Panc1 (cell line): Measurements from ENCODE around the gene KIF3B. TPM values are rescaled to one million over a fixed set of nuclear protein-coding genes. Genes with fewer than 3 reads are reported as not detected.
"Not testable (repeated sequence)": the region's sequence is repeated elsewhere in the genome, so short reads cannot be mapped to it uniquely, and the experiment has no call there.

Source experiments
- ATAC-seq: fragments of 200-7000 bp; cut with Tn5 transposase; 2 replicates; pipeline ENCODE4 v1.9.1; 2020; ENCODE audit warnings: mild to moderate bottlenecking, moderate library complexity
- BruUV-seq: library from RNA; stranded (reverse); fragments of 400-500 nt; replicated peaks from 2 replicates; lab custom pipeline; 2021; lab: Mats Ljungman, UMichigan
- CTCF ChIA-PET: fragments of 300-600 bp; sonication (Branson Sonifier 250); formaldehyde crosslinking; loops from one replicate; lab custom pipeline; 2022; ENCODE audit warnings: antibody characterized with exemption; lab: Charles Lee
- POLR2A ChIA-PET: fragments of 300-600 bp; sonication (Branson Sonifier 250); formaldehyde crosslinking; loops from one replicate; lab custom pipeline; 2022; ENCODE audit warnings: antibody characterized with exemption; lab: Charles Lee
- DNase-seq: peaks from one replicate; pipeline ENCODE4 v3.0.0-alpha.2; 2010; ENCODE audit warnings: low read depth, low spot score
- H3K27ac ChIP-seq: 2 replicates; pipeline ENCODE4 v1.5.1; 2011; ENCODE audit warnings: mild to moderate bottlenecking, low read length, inconsistent platforms
- H3K27me3 ChIP-seq: fragments of 200-500 bp; sonication (Bioruptor generic); 2 replicates; pipeline ENCODE4 v1.6.0; 2014; ENCODE audit warnings: low read length, inconsistent platforms; ENCODE audit not compliant: control insufficient read depth, insufficient read depth
- H3K36me3 ChIP-seq: fragments of 200-500 bp; sonication (Bioruptor generic); 2 replicates; pipeline ENCODE4 v1.5.1; 2014; ENCODE audit warnings: inconsistent platforms, mild to moderate bottlenecking, low read length, moderate library complexity; ENCODE audit not compliant: control insufficient read depth, insufficient read depth
- H3K4me1 ChIP-seq: 2 replicates; pipeline ENCODE4 v1.5.1; 2011; ENCODE audit warnings: inconsistent platforms, mild to moderate bottlenecking, low read length, moderate library complexity; ENCODE audit not compliant: control insufficient read depth, insufficient read depth
- H3K4me3 ChIP-seq, 2 experiments: 2 replicates each; pipeline ENCODE4 v1.5.1; 2011 to 2012; ENCODE audit warnings: low read depth in 2 of 2, low read length in 2 of 2, mild to moderate bottlenecking in 2 of 2, inconsistent platforms in 1 of 2, moderate library complexity in 1 of 2
- H3K9me3 ChIP-seq: fragments of 200-500 bp; sonication (Bioruptor generic); 2 replicates; pipeline ENCODE4 v1.5.1; 2014; ENCODE audit warnings: low read depth, mild to moderate bottlenecking, inconsistent platforms, low read length, moderate library complexity; ENCODE audit not compliant: control insufficient read depth, insufficient read depth
- CTCF ChIP-seq: fragments of 450-650 bp; IDR thresholded peaks from 2 replicates; pipeline ENCODE4 v1.5.1; 2017; ENCODE audit warnings: mild to moderate bottlenecking
- POLR2AphosphoS5 ChIP-seq: IDR thresholded peaks from 2 replicates; pipeline ENCODE4 v1.6.1; 2012; ENCODE audit warnings: mild to moderate bottlenecking, low read depth, low read length, moderate library complexity
- REST ChIP-seq, 2 experiments: IDR thresholded peaks; 2 replicates each; pipeline ENCODE4 v1.6.1; 2011 to 2012; ENCODE audit warnings: low read depth in 2 of 2, control low read depth in 1 of 2, low read length in 1 of 2, mild to moderate bottlenecking in 1 of 2, moderate library complexity in 1 of 2; ENCODE audit not compliant: insufficient read depth in 1 of 2
- SIN3A ChIP-seq: IDR thresholded peaks from 2 replicates; pipeline ENCODE4 v1.6.1; 2012; ENCODE audit warnings: low read depth, mild to moderate bottlenecking, low read length, moderate library complexity, borderline replicate concordance; ENCODE audit not compliant: insufficient read depth
- TCF7L2 ChIP-seq: IDR thresholded peaks from 2 replicates; pipeline ENCODE4 v1.6.1; 2011; ENCODE audit warnings: mild to moderate bottlenecking, low read depth, low read length, inconsistent platforms
- in situ Hi-C: cut with HindIII; loops from 2 replicates; pipeline ENCODE4 v1.10.0; 2016; ENCODE audit warnings: low sequenced_read_pairs, low pct_unique_long_range_greater_than_20kb
- intact Hi-C: fragments of 100-400 bp; cut with micrococcal nuclease; formaldehyde crosslinking; loops from one replicate; pipeline ENCODE4 v1.10.0; 2022; ENCODE audit not compliant: unreplicated experiment
- total RNA-seq: library from RNA; stranded (reverse); gene quantifications from one replicate; pipeline ENCODE4 v1.2.1, GENCODE V29; 2021; ENCODE audit not compliant: unreplicated experiment

The KIF3B gene
- total RNA-seq, 1 experiment from 2014 or later = 67.8 TPM

GRCh38 chr20:32320305-32320704 lies 42.9 kb downstream of the KIF3B start:
- Histone ChIP-seq H3K4me3 (no peak overlapping the region), H3K27ac (no peak overlapping the region), H3K27me3 (no peaks in the 10 kb centered on the region), H3K4me1 (peaks cover 6% of the 10 kb centered on the region), H3K36me3 (no peaks in the 10 kb centered on the region), H3K9me3 (no peaks in the 10 kb centered on the region)
- ATAC-seq = no peak
- in situ Hi-C loops = no loop called here
- CTCF ChIA-PET = no interaction called here
- intact Hi-C loops = no loop called here
- TF ChIP-seq SIN3A = no peak
- TF ChIP-seq CTCF = no peak
- TF ChIP-seq POLR2AphosphoS5 = no peak
- no peak for TF ChIP-seq TCF7L2
- TF ChIP-seq REST (IDR thresholded peaks at IDR 0.05; ENCODE audit: insufficient read depth in 1 of 2, low read depth in 2 of 2, low read length in 1 of 2) = no peak
- POLR2A ChIA-PET = interaction anchor here (0.6 kb wide), 1 partner anchor 12 kb away, joined by 9 read pairs; no protein-coding TSS in a partner anchor
- no TSS peak for BruUV-seq
- DNase-seq = no peak

- Histone ChIP-seq H3K27me3 (no peaks in the 10 kb centered on the region), H3K27ac (no peak overlapping the region), H3K36me3 (no peaks in the 10 kb centered on the region), H3K4me1 (peaks cover 17% of the 10 kb centered on the region), H3K4me3 (no peak overlapping the region), H3K9me3 (no peaks in the 10 kb centered on the region)
- no peak for DNase-seq
- no peak for ATAC-seq
- ChIA-PET POLR2A (interaction anchor here (0.6 kb wide), 2 partner anchors 15 to 48 kb away, joined by 3 to 6 read pairs; no protein-coding TSS in a partner anchor), CTCF (no interaction called here)
- TF ChIP-seq REST (IDR thresholded peaks at IDR 0.05; ENCODE audit: insufficient read depth in 1 of 2, low read depth in 2 of 2, low read length in 1 of 2) (no peak), TCF7L2 (no peak), CTCF (no peak), SIN3A (no peak), POLR2AphosphoS5 (no peak)
- intact Hi-C loops (no loop called here), in situ Hi-C loops (no loop called here)
- no TSS peak for BruUV-seq
Observed at GRCh38 chr20:32321390-32321789, 43.9 kb downstream of the KIF3B start.

GRCh38 chr20:32322260-32322659 lies 44.8 kb downstream of the KIF3B start:
- intact Hi-C loops, H3K27me3 ChIP-seq, DNase-seq, H3K36me3 ChIP-seq, H3K4me3 ChIP-seq, H3K9me3 ChIP-seq, POLR2A ChIA-PET, H3K27ac ChIP-seq, ATAC-seq, BruUV-seq, in situ Hi-C loops, CTCF ChIA-PET: not testable (repeated sequence)
- peaks cover 23% of the 10 kb centered on the region for H3K4me1 ChIP-seq
